Effector CD8-positive, alpha-beta T cell (primary cell): ENCODE measurements around the gene KRTAP2-1.
"Not testable (repeated sequence)": the region's sequence is repeated elsewhere in the genome, so short reads cannot be mapped to it uniquely, and the experiment has no call there.

ENCODE experiments used
- DNase-seq: peaks from one replicate; lab custom pipeline; 2025; lab: John Stamatoyannopoulos, UW

Gene KRTAP2-1

DNA sequence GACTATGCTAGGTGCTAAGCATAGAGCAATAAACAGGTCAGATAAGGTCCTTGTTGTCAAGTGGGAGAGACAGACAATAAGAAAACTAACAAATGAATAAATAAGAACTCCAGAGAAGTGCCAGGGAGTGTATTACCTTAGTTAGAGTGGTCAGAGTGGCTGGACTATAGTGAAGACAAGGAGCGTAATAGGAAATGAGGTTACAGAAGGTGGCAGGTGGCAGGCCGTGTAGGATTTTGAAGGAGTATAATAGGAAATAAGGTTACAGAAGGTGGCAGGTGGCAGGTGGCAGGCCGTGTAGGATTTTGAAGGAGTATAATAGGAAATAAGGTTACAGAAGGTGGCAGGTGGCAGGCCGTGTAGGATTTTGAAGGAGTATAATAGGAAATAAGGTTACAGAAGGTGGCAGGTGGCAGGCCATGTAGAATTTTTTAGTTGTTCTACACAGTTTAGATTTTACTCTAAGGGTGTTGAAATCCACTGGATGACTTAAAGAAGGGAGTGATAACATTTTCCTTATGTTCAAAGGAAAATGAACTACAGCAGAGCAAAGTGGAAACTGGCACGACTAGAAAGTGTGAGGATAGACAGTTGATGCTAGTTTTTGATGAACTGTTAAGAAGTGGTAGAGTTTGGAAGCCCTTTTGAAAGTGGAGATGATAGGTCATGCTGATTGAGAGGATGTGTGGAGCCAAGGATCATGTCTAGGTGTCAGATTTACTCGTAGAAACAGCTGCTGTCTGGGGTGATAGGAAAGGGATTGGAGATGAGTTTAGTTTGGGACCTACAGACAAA lies 34.6 kb downstream of the KRTAP2-1 start:
- DNase-seq: no peak

DNA sequence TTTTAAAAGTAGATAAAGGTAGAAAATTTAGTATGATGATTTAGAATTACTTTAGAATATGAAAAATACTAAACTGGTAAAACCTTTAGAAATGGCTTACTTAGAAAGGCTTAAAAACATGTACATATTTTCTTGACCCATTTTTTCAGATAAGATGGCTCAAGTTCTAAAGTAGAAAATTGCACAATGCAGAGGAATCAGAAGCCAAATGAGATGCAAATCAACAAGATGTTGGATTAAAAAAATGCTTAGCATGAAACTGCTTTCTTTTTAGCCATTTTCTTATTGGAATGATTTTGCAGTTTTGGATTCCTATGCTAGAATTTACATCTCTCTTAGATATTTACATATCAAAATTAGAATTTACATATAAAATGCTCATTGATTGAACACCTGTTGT lies 36.7 kb downstream of the KRTAP2-1 start:
- no peak for DNase-seq

DNA sequence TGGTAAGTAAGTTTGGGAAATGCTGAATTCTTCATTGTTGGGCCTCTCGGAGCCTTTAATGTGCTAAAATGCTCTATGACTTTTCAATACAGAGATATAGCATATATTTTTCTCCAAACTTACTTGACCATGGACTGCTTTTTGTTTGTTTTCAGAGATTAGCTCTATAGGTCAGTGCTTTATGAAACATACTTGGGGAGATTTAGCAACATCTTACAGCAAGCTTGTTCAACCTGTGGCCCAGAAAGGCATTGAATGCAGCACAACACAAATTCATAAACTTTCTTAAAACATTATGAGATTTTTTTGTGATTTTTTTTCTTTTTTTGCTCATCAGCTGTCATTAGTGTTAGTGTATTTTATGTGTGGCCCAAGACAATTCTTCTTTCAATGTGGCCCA lies 37.2 kb downstream of the KRTAP2-1 start:
- DNase-seq: no peak

DNA sequence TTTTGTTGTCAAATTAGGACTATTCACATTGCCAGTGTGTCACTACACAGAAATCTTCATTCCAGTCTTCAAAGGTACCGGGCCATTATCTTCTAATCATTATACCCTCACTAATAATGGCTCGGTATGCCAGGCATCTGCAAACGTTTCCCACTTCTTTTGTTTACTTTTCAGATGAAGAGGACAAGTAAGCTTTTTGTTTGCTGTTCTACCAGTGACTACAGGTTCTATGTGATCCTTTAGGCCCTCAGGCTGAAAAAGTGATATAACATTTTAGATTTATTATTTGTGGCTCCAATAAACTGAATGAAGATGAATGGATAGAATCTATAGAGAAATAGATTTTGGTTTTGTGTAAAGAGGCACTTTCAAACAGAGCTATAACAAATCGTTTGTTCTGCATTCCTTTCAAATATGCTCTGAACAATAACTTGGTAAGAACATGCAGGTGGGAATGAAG lies 37.8 kb downstream of the KRTAP2-1 start:
- DNase-seq: no peak

DNA sequence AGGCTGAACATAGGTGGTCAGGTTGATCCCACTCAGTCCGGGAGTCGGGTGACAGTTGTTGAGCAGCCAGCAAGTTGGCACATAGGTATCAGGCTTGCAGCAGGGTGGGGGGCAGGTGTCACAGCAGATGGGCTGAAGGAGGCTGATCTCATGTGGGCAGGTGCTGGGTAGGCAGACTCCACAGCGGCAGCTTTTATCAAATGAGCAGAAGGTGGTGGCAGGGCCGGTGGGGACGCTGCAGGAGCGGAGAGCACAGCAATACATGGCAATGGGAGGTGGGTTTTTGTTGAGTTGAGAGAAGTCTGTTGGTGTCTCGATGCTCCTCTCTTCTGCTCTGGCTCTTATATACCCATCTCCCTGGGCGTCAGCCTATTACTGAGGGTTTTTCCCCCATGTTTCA lies 38.3 kb downstream of the KRTAP2-1 start, which contains the start of gene KRTAP3-1:
KRTAP3-1 (minus strand) TSS at position 318 of the 400 bp plus-strand sequence; CDS start at position 264, 54 bp downstream.
- no peak for DNase-seq

DNA sequence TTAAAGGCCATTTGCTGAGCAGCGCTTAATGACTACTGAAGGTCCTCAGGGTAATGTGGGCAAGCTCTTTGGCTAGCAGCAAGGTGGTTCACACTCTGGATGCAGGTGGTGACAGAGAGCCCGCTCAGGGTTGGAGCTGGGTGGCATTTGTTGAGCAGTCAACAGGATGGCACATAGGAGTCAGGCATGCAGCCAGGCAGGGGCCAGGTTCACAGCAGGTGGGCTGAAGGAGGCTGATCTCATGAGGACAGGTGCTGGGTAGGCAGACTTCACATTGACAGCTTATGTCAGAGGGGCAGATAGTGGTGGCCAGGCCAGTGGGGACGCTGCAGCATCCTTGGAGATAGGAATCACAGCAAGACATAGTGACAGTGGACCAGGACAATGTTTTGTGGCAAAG lies 42.7 kb downstream of the KRTAP2-1 start:
- no peak for DNase-seq

DNA sequence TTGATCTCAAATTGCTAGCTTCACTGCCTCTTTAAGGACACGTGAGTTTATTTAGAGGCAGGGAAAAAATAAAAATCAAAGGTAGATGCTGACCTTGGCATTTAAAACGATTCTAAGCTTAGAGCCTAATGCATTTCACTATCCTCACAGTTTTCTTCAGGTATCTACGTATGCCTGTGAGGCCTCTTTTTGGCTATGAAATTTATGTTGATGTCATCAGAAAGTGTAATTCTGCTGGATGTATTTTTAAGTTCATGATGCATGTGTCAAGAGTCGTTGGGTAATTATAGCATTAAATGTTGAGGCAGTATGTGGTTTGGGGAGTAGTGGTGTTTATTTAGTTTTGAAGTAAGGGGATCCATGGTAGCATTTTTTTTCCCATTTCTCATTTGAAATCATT lies 43.2 kb downstream of the KRTAP2-1 start:
- no peak for DNase-seq

DNA sequence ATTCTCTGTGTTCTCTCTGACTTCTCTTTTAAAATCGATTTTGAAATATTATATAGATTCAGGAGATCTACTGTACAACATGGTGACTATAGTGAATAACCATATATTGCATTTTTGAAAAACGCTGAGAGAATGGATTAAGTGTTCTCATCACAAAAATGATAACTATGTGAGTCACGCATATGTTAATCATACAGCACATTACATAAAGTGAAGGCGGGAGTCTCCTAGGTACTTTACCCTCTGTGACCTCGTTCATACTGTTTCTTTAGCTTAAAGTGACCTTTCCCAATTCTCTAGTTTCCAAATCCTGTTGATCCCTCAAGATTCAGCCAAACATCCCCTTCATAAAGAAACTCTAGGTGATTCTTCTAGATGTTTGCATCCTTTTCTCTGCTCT lies 44.3 kb downstream of the KRTAP2-1 start:
- DNase-seq: no peak

DNA sequence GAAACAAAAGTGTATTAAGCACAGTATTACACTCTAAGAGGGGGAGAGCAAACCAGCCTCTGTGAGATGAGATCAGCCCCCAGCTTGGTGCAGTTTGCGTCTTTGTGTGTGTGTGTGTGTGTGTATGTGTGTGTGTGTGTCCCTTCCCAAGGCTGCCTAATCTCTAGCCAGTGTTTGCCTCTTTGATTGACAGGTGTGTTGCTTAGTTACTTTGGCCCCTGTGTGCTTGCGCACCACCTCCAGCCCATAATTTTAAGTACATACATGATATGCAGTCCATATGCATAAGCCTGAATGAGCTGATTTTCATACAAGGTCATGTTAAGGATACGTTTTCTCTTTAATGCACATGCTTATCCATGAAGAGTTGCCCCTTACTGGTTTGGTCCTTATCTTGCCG lies 45.3 kb downstream of the KRTAP2-1 start:
- DNase-seq: no peak

DNA sequence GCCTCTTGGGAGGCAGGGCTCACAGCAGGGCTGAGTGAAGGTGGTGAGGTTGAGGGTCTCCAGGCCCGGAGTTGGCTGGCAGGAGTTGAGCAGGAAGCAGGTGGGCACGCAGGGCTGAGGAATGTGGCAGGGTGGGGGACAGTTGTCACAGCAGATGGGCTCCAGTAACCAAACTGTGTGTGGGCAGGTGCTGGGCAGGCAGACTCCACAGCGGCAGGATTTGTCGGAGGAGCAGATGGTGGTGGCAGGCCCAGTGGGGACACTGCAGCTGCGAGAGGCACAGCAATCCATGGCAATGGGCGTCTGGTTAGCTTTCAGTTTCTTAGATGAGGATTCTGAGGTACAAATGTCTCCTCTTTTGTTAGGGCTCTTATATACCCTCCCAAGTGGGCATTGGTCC lies 47.6 kb downstream of the KRTAP2-1 start, which contains the start of gene KRTAP3-2:
KRTAP3-2 (minus strand) TSS at position 344 of the 400 bp plus-strand sequence; CDS start at position 291, 53 bp downstream.
- not testable (repeated sequence) for DNase-seq

DNA sequence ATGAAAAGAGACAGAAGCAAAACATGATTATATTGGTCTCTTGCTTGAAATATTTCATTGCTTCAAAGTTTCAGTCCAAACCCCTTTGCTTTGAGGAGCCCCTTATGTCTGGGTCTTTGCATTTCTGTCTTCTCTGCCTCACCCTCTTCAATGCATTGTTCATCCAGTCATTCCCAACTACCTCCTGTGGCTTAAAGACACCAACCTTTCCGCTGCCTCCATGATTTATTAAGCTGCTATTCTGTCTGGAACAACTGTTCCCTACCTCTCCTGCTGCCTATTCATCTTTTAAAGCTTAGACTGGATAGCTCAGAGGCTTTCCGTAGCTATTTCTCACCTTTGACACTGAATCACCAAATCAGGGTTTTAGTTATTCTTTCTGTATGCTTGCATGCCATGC lies 49.8 kb downstream of the KRTAP2-1 start:
- DNase-seq: no peak

DNA sequence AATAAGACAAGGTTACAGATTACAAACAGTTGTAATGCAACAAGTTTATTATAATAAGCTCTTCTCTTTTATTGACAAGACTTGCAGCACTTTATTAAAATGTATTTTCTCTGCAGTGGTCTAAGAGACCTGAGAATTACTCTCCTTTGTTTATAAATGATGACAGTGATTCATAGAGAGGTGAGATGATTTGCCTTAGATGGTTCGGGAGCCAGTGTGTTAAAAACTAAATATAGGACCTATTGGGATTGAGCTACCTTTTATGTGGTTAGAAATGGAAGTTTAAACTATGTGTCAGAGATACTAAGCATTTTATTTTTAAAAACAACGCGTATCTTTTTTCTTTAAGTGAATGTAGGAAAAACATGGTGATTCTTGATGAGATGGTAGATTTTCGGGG lies 50.3 kb downstream of the KRTAP2-1 start:
- DNase-seq: no peak
